ENCODE results near the gene NUP58. TPM values are rescaled to one million over a fixed set of nuclear protein-coding genes. Genes with fewer than 3 reads are reported as not detected.
"Not testable (repeated sequence)": the region's sequence is repeated elsewhere in the genome, so short reads cannot be mapped to it uniquely, and the experiment has no call there.

Gene NUP58
- total RNA-seq, 4 donors from 2014 or later = 28.1 to 43.9 (median 37.3) TPM

GRCh38 chr13:25351404-25351803, 50.0 kb downstream of the NUP58 start:
- Histone ChIP-seq H3K9me3 (no peaks in the 10 kb centered on the region), H3K36me3 (no peaks in the 10 kb centered on the region), H3K27me3 (peaks cover 12% of the 10 kb centered on the region), H3K27ac (no peak overlapping the region), H3K4me1 (no peaks in the 10 kb centered on the region), H3K4me3 (no peak overlapping the region)
- 92 to 100% methylated on average over 1 of the region's 1 CpG for WGBS, 2 donors (ENCODE audit: low coverage in 1 of 2)
- no peak for ATAC-seq
- no peak for TF ChIP-seq EP300 (IDR thresholded peaks at IDR 0.05)
- no peak for TF ChIP-seq POLR2AphosphoS5 (IDR thresholded peaks at IDR 0.05)
- TF ChIP-seq POLR2A (IDR thresholded peaks at IDR 0.05) = no peak
- no peak for TF ChIP-seq CTCF (IDR thresholded peaks at IDR 0.05)

- Histone ChIP-seq H3K4me3 (no peak overlapping the region), H3K27me3 (peaks cover 12% of the 10 kb centered on the region), H3K36me3 (no peaks in the 10 kb centered on the region), H3K27ac (no peak overlapping the region), H3K4me1 (no peaks in the 10 kb centered on the region), H3K9me3 (no peaks in the 10 kb centered on the region)
- WGBS, 2 donors (ENCODE audit: low coverage in 1 of 2) = 29 to 83% methylated on average over 2 to 3 of the region's 3 CpGs
- ATAC-seq = no peak
- TF ChIP-seq CTCF (IDR thresholded peaks at IDR 0.05) (no peak), POLR2A (IDR thresholded peaks at IDR 0.05) (no peak), POLR2AphosphoS5 (IDR thresholded peaks at IDR 0.05) (no peak), EP300 (IDR thresholded peaks at IDR 0.05) (no peak)
Measured at GRCh38 chr13:25352230-25352629, 50.8 kb downstream of the NUP58 start.

- TF ChIP-seq POLR2A (IDR thresholded peaks at IDR 0.05) = no peak
- TF ChIP-seq CTCF (IDR thresholded peaks at IDR 0.05) = no peak
- no peak for TF ChIP-seq EP300 (IDR thresholded peaks at IDR 0.05)
- TF ChIP-seq POLR2AphosphoS5 (IDR thresholded peaks at IDR 0.05) = no peak
- H3K36me3 ChIP-seq = no peaks in the 10 kb centered on the region
- no peaks in the 10 kb centered on the region for H3K9me3 ChIP-seq
- no peak overlapping the region for H3K27ac ChIP-seq
- H3K4me1 ChIP-seq = no peaks in the 10 kb centered on the region
- no peak overlapping the region for H3K4me3 ChIP-seq
- no peak for ATAC-seq
- H3K27me3 ChIP-seq = peaks cover 12% of the 10 kb centered on the region
- 59 to 67% methylated on average over 3 to 4 of the region's 4 CpGs for WGBS, 2 donors (ENCODE audit: low coverage in 1 of 2)
Measured at GRCh38 chr13:25352806-25353205, 51.4 kb downstream of the NUP58 start.

- no peak for ATAC-seq
- H3K4me1 ChIP-seq = no peaks in the 10 kb centered on the region
- TF ChIP-seq EP300 (IDR thresholded peaks at IDR 0.05) = no peak
- no peak for TF ChIP-seq CTCF (IDR thresholded peaks at IDR 0.05)
- no peak for TF ChIP-seq POLR2A (IDR thresholded peaks at IDR 0.05)
- TF ChIP-seq POLR2AphosphoS5 (IDR thresholded peaks at IDR 0.05) = no peak
- no peaks in the 10 kb centered on the region for H3K9me3 ChIP-seq
- H3K27ac ChIP-seq = no peak overlapping the region
- peaks cover 12% of the 10 kb centered on the region for H3K27me3 ChIP-seq
- H3K36me3 ChIP-seq = no peaks in the 10 kb centered on the region
- H3K4me3 ChIP-seq = no peak overlapping the region
- 100% methylated on average over 4 of the region's 4 CpGs; no CpG with 5 or more reads in 1 of the 2 donors for WGBS, 2 donors (ENCODE audit: low coverage in 1 of 2)
Measured at GRCh38 chr13:25353344-25353743, 51.9 kb downstream of the NUP58 start.

- Histone ChIP-seq H3K27me3 (peaks cover 12% of the 10 kb centered on the region), H3K27ac (no peak overlapping the region), H3K4me3 (no peak overlapping the region), H3K9me3 (no peaks in the 10 kb centered on the region), H3K36me3 (no peaks in the 10 kb centered on the region), H3K4me1 (no peaks in the 10 kb centered on the region)
- ATAC-seq = no peak
- WGBS, 2 donors (ENCODE audit: low coverage in 1 of 2) = 85 to 100% methylated on average over 2 to 4 of the region's 6 CpGs
- no peak for TF ChIP-seq POLR2A (IDR thresholded peaks at IDR 0.05)
- TF ChIP-seq CTCF (IDR thresholded peaks at IDR 0.05) = no peak
- TF ChIP-seq POLR2AphosphoS5 (IDR thresholded peaks at IDR 0.05) = no peak
- no peak for TF ChIP-seq EP300 (IDR thresholded peaks at IDR 0.05)
Measured at GRCh38 chr13:25354377-25354776, 53.0 kb downstream of the NUP58 start.

- not testable (repeated sequence) for H3K4me1 ChIP-seq, H3K27ac ChIP-seq, H3K36me3 ChIP-seq, H3K9me3 ChIP-seq, H3K27me3 ChIP-seq, ATAC-seq, H3K4me3 ChIP-seq
- 91 to 97% methylated on average over 6 of the region's 6 CpGs for WGBS, 2 donors (ENCODE audit: low coverage in 1 of 2)
Measured at GRCh38 chr13:25360443-25360842, 59.0 kb downstream of the NUP58 start.

Measured in gastroesophageal sphincter (tissue), 4 donors.